Esophagus (tissue), 2 donors: ENCODE data around the gene SF3B2. TPM values are rescaled to one million over a fixed set of nuclear protein-coding genes. Genes with fewer than 3 reads are reported as not detected.

ENCODE experiments used
- H3K27ac ChIP-seq, 2 donors: one replicate each; pipeline ENCODE4 v1.5.1; 2013; ENCODE audit warnings: low read depth in 2 of 2, mild to moderate bottlenecking in 2 of 2, inconsistent platforms in 1 of 2, low read length in 1 of 2, moderate library complexity in 1 of 2
- H3K27me3 ChIP-seq, 2 donors: one replicate each; pipeline ENCODE4 v1.6.1; 2013; ENCODE audit warnings: low read length in 2 of 2, control low read depth in 1 of 2, mild to moderate bottlenecking in 1 of 2; ENCODE audit not compliant: insufficient read depth in 2 of 2, control insufficient read depth in 1 of 2
- H3K36me3 ChIP-seq, 2 donors: one replicate each; pipeline ENCODE4 v1.6.1; 2013; ENCODE audit warnings: low read length in 1 of 2; ENCODE audit not compliant: control insufficient read depth in 2 of 2, insufficient read depth in 2 of 2
- H3K4me1 ChIP-seq, 2 donors: one replicate each; pipeline ENCODE4 v1.6.1; 2013; ENCODE audit warnings: low read length in 1 of 2; ENCODE audit not compliant: control insufficient read depth in 2 of 2, insufficient read depth in 2 of 2
- H3K4me3 ChIP-seq, 2 donors: one replicate each; pipeline ENCODE4 v1.5.1; 2013; ENCODE audit warnings: low read length in 2 of 2, mild to moderate bottlenecking in 2 of 2, low read depth in 1 of 2, moderate library complexity in 1 of 2
- H3K9me3 ChIP-seq, 2 donors: one replicate each; pipeline ENCODE4 v1.6.1; 2013; ENCODE audit warnings: mild to moderate bottlenecking in 2 of 2, low read depth in 1 of 2, low read length in 1 of 2, moderate library complexity in 1 of 2; ENCODE audit not compliant: control insufficient read depth in 2 of 2, insufficient read depth in 1 of 2
- WGBS, 2 donors: extraction: QIAGEN DNeasy Blood & Tissue Kit; methylation state at CpG; one replicate each; pipeline ENCODE4 v1.1.7; 2013; 5-methylcytosine and 5-hydroxymethylcytosine counted together
- polyA plus RNA-seq, 2 donors: library from polyadenylated mRNA; stranded (reverse); fragments of 200-250 nt; gene quantifications; one replicate each; pipeline ENCODE4 v1.2.3, GENCODE V29; 2013
- donor health status: healthy with polysubstance abuse.
- donor health status: Bipolar disorder and iron deficiency.

SF3B2 gene
- polyA plus RNA-seq, 2 donors = 61.9 to 80.2 TPM

GRCh38 chr11:66062408-66062807, 10.2 kb downstream of the SF3B2 start:
- Histone ChIP-seq H3K9me3 (no peaks in the 10 kb centered on the region), H3K4me3 (no peak overlapping the region), H3K27me3 (no peaks in the 10 kb centered on the region), H3K4me1 (no peaks in the 10 kb centered on the region), H3K36me3 (peaks cover 19 to 47% of the 10 kb centered on the region in 2 donors), H3K27ac (no peak overlapping the region)
- 81 to 88% methylated on average over 2 of the region's 2 CpGs for WGBS, 2 donors

DNA sequence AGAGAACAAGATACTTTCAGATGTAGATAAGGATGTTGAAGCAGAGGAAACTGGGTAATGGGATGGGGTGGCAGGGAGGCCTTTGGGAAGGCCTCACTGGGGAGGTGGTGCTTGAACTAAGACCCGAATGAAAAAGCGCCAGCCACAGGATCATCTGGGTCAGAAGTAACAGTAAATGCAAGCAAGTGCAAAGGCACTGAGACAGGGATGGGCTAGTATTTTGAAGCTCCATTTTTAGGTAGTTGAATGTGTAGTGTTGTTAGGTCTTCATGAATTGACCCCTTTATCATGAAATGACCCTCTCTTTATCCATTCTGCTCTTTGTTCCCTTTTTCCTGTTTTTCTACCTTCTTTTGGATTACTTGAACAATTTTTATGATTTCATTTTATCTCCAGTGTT, 11.7 kb downstream of the SF3B2 start:
- 82 to 98% methylated on average over 2 of the region's 2 CpGs for WGBS, 2 donors

DNA sequence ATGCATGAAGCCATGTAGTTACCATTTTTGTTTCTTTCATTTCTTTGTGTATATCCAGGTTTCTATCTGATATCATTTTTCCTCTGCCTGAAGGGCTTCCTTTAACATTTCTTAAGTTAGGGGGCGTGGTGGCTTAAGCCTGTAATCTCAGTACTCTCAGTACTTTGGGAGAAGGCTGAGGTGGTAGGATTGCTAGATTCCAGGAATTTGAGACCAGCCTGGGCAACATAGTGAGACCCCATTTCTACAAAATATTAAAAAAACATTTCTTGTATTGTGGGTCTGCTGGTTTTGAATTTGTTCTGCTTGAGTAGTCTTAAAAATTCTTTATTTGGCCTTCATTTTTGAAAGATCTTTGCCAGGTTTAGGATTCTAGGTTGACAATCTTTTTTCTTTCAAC, 12.4 kb downstream of the SF3B2 start:
- no peak overlapping the region for H3K4me3 ChIP-seq
- H3K27me3 ChIP-seq = no peaks in the 10 kb centered on the region
- H3K9me3 ChIP-seq = no peaks in the 10 kb centered on the region
- 95 to 96% methylated on average over 1 of the region's 1 CpG for WGBS, 2 donors
- H3K27ac ChIP-seq = no peak overlapping the region
- peaks cover 15 to 39% of the 10 kb centered on the region in 2 donors for H3K36me3 ChIP-seq
- peaks cover 0 to 4% of the 10 kb centered on the region in 2 donors for H3K4me1 ChIP-seq

More for the DNA sequence above, 11.7 kb downstream of the SF3B2 start:
- no peaks in the 10 kb centered on the region for H3K27me3 ChIP-seq
- H3K27ac ChIP-seq = no peak overlapping the region
- no peak overlapping the region for H3K4me3 ChIP-seq
- no peaks in the 10 kb centered on the region for H3K9me3 ChIP-seq
- peaks cover 19 to 44% of the 10 kb centered on the region in 2 donors for H3K36me3 ChIP-seq
- H3K4me1 ChIP-seq = peaks cover 0 to 2% of the 10 kb centered on the region in 2 donors

GRCh38 chr11:66066751-66067150, 14.6 kb downstream of the SF3B2 start:
- no peaks in the 10 kb centered on the region for H3K27me3 ChIP-seq
- H3K9me3 ChIP-seq = no peaks in the 10 kb centered on the region
- no peak overlapping the region for H3K27ac ChIP-seq
- H3K4me1 ChIP-seq = peaks cover 0 to 4% of the 10 kb centered on the region in 2 donors
- H3K4me3 ChIP-seq = no peak overlapping the region
- peaks cover 7 to 24% of the 10 kb centered on the region in 2 donors for H3K36me3 ChIP-seq
- WGBS, 2 donors = 72 to 77% methylated on average over 3 of the region's 3 CpGs

GRCh38 chr11:66067640-66068039, 15.5 kb downstream of the SF3B2 start:
- no peaks in the 10 kb centered on the region for H3K27me3 ChIP-seq
- no peaks in the 10 kb centered on the region for H3K9me3 ChIP-seq
- H3K36me3 ChIP-seq = peaks cover 7 to 23% of the 10 kb centered on the region in 2 donors
- no peak overlapping the region for H3K27ac ChIP-seq
- WGBS, 2 donors = 72 to 84% methylated on average over 4 of the region's 4 CpGs
- H3K4me3 ChIP-seq = no peak overlapping the region
- H3K4me1 ChIP-seq = peaks cover 0 to 6% of the 10 kb centered on the region in 2 donors

GRCh38 chr11:66068154-66068821, 16.1 kb downstream of the SF3B2 start:
- H3K27me3 ChIP-seq = no peaks in the 10 kb centered on the region
- WGBS, 2 donors = 47 to 48% methylated on average over 17 of the region's 17 CpGs
- H3K4me1 ChIP-seq = peaks cover 0 to 6% of the 10 kb centered on the region in 2 donors
- no peaks in the 10 kb centered on the region for H3K9me3 ChIP-seq
- H3K36me3 ChIP-seq = peaks cover 3 to 20% of the 10 kb centered on the region in 2 donors
- H3K27ac ChIP-seq = peak overlapping the region; percentile 77 to 92
- no peak overlapping the region for H3K4me3 ChIP-seq

GRCh38 chr11:66068923-66069714, 17.0 kb downstream of the SF3B2 start:
- peak overlapping the region; percentile 88 to 92 for H3K27ac ChIP-seq
- peak overlapping the region; percentile 70 to 86 for H3K4me3 ChIP-seq
- peaks cover 0 to 13% of the 10 kb centered on the region in 2 donors for H3K36me3 ChIP-seq
- H3K4me1 ChIP-seq = peaks cover 0 to 6% of the 10 kb centered on the region in 2 donors
- H3K27me3 ChIP-seq = no peaks in the 10 kb centered on the region
- WGBS, 2 donors = 26 to 28% methylated on average over 14 of the region's 14 CpGs
- H3K9me3 ChIP-seq = no peaks in the 10 kb centered on the region

DNA sequence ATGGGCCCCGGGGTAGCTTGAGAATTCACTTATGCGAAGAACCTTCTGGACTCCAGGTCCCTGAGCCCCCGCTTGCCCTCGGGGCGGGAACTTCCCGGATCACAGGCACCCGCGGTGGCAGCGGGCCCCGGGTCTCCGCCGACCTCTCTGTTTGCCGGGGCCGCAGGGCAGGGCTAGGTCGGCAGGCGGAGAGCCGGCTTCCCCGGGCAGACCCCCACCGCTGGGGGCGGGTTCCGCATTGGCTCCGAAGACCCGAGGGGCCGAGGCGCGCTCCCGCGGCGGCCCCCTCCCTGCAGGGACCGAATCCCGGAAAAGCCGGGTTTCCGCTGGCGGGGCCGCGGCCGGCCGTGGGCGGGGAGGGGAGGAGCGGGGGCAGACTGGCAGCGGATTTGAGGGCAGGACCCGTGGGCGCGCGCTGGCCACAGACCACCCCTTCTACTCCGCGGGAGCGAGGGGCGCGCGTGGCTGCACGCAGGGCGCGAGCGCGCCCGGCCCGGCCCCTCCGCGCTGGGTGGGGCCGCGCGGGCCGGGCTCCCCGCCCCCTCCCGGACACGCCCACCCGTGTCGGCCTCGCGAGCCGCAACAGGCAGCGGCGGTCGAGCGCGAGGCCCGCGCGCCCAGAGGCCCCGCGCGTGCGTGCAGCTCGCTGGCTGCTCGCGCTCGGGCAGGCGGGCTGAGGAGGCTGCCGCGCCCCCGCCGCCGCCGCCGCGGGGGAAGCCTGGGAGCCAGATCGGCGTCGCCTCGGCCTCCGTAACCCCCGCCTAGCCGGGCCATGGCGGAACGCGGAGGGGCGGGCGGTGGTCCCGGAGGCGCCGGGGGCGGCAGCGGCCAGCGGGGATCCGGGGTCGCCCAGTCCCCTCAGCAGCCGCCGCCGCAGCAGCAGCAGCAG, 17.8 kb downstream of the SF3B2 start, which contains the start of gene PACS1:
Gene PACS1 (plus strand): TSS at position 558 of the 889 bp plus-strand sequence. CDS start 215 bp downstream, at position 773.
- Histone ChIP-seq H3K9me3 (no peaks in the 10 kb centered on the region), H3K4me3 (peak within 1 kb of the TSS; percentile 70 to 86), H3K4me1 (peaks cover 0 to 6% of the 10 kb centered on the region in 2 donors), H3K36me3 (peaks cover 0 to 13% of the 10 kb centered on the region in 2 donors), H3K27ac (peak within 1 kb of the TSS; percentile 88 to 92), H3K27me3 (no peaks in the 10 kb centered on the region)
- 0 to 1% methylated on average over 90 to 120 of the region's 120 CpGs for WGBS, 2 donors
